ENCODE data around the gene CBFA2T2.
"Not testable (repeated sequence)": the region's sequence is repeated elsewhere in the genome, so short reads cannot be mapped to it uniquely, and the experiment has no call there.

CBFA2T2 gene

GRCh38 chr20:33555755-33556154 is 65.9 kb downstream of the CBFA2T2 start:
- no peak overlapping the region for H3K4me3 ChIP-seq (ENCODE audit: low read depth, low read length)
- TF ChIP-seq CTCF (IDR thresholded peaks at IDR 0.05; ENCODE audit: borderline replicate concordance, insufficient read depth, low read depth, low read length) = no peak

- no peak overlapping the region for H3K4me3 ChIP-seq (ENCODE audit: low read depth, low read length)
- no peak for TF ChIP-seq CTCF (IDR thresholded peaks at IDR 0.05; ENCODE audit: borderline replicate concordance, insufficient read depth, low read depth, low read length)
Observed at GRCh38 chr20:33556246-33556645, 66.3 kb downstream of the CBFA2T2 start.

GRCh38 chr20:33558348-33559144 is 68.7 kb downstream of the CBFA2T2 start:
- no peak for TF ChIP-seq CTCF (IDR thresholded peaks at IDR 0.05; ENCODE audit: borderline replicate concordance, insufficient read depth, low read depth, low read length)
- H3K4me3 ChIP-seq (ENCODE audit: low read depth, low read length) = no peak overlapping the region

- TF ChIP-seq CTCF (IDR thresholded peaks at IDR 0.05; ENCODE audit: borderline replicate concordance, insufficient read depth, low read depth, low read length) = no peak
- no peak overlapping the region for H3K4me3 ChIP-seq (ENCODE audit: low read depth, low read length)
Observed at GRCh38 chr20:33559212-33559611, 69.3 kb downstream of the CBFA2T2 start.

- no peak overlapping the region for H3K4me3 ChIP-seq (ENCODE audit: low read depth, low read length)
- TF ChIP-seq CTCF (IDR thresholded peaks at IDR 0.05; ENCODE audit: borderline replicate concordance, insufficient read depth, low read depth, low read length) = no peak
Observed at GRCh38 chr20:33560026-33560425, 70.1 kb downstream of the CBFA2T2 start.

- H3K4me3 ChIP-seq (ENCODE audit: low read depth, low read length) = not testable (repeated sequence)
Observed at GRCh38 chr20:33561053-33561452, 71.2 kb downstream of the CBFA2T2 start.

GRCh38 chr20:33561692-33562601 is 72.1 kb downstream of the CBFA2T2 start:
- H3K4me3 ChIP-seq (ENCODE audit: low read depth, low read length) = no peak overlapping the region

More at GRCh38 chr20:33561692-33562601, 72.1 kb downstream of the CBFA2T2 start:
- no peak for TF ChIP-seq CTCF (IDR thresholded peaks at IDR 0.05; ENCODE audit: borderline replicate concordance, insufficient read depth, low read depth, low read length)
